Suprapubic skin (tissue), 4 donors: ENCODE measurements around the gene SRGAP1. TPM values are rescaled to one million over a fixed set of nuclear protein-coding genes. Genes with fewer than 3 reads are reported as not detected.

Experiments used
- DNase-seq, 2 donors: peaks; one replicate each; pipeline ENCODE4 v3.0.0-alpha.2; 2019; ENCODE audit warnings: low spot score in 2 of 2
- H3K27ac ChIP-seq: fragments of 200-600 bp; sonication (generic); one replicate; pipeline ENCODE4 v1.5.1; 2019
- H3K27me3 ChIP-seq: fragments of 200-600 bp; sonication (generic); one replicate; pipeline ENCODE4 v1.5.1; 2019
- H3K36me3 ChIP-seq: fragments of 200-600 bp; sonication (generic); one replicate; pipeline ENCODE4 v1.5.1; 2019
- H3K4me1 ChIP-seq: fragments of 200-600 bp; sonication (generic); one replicate; pipeline ENCODE4 v1.5.1; 2019
- H3K4me3 ChIP-seq: fragments of 200-600 bp; sonication (generic); one replicate; pipeline ENCODE4 v1.5.1; 2019; ENCODE audit warnings: mild to moderate bottlenecking
- H3K9me3 ChIP-seq: fragments of 200-600 bp; sonication (generic); one replicate; pipeline ENCODE4 v1.5.1; 2019
- EP300 ChIP-seq: sonication (generic); formaldehyde crosslinking; IDR thresholded peaks from one replicate; pipeline ENCODE4 v1.6.1; 2017; ENCODE audit warnings: antibody characterized with exemption
- POLR2A ChIP-seq, 2 donors: fragments of 450-650 bp; IDR thresholded peaks; one replicate each; pipeline ENCODE4 v1.6.1; 2017; ENCODE audit warnings: antibody characterized with exemption in 2 of 2, mild to moderate bottlenecking in 2 of 2, moderate library complexity in 2 of 2
- POLR2AphosphoS5 ChIP-seq, 3 donors: sonication (generic); formaldehyde crosslinking; IDR thresholded peaks; one replicate each; pipeline ENCODE4 v1.6.1; 2017; ENCODE audit warnings: antibody characterized with exemption in 3 of 3
- WGBS: methylation state at CpG from one replicate; pipeline ENCODE4 v1.1.5; 2018; 5-methylcytosine and 5-hydroxymethylcytosine counted together
- total RNA-seq, 4 donors: library from RNA; depleted of rRNA; stranded (reverse); fragments of >200 nt; gene quantifications; one replicate each; pipeline ENCODE4 v1.1.0, GENCODE V29; 2016
- TF ChIP-seq, protein P1 (sequence below), 2 donors: fragments of 200-600 bp in 1 of 2; fragments of 450-650 bp in 1 of 2; sonication (generic) in 1 of 2; IDR thresholded peaks; one replicate each; pipeline ENCODE4 v1.5.1; 2016 to 2019; ENCODE audit warnings: antibody characterized with exemption in 2 of 2, mild to moderate bottlenecking in 1 of 2, moderate library complexity in 1 of 2

The SRGAP1 gene
- total RNA-seq, 4 donors from 2014 or later, result 8.4 to 10.9 (median 9.8) TPM

DNA sequence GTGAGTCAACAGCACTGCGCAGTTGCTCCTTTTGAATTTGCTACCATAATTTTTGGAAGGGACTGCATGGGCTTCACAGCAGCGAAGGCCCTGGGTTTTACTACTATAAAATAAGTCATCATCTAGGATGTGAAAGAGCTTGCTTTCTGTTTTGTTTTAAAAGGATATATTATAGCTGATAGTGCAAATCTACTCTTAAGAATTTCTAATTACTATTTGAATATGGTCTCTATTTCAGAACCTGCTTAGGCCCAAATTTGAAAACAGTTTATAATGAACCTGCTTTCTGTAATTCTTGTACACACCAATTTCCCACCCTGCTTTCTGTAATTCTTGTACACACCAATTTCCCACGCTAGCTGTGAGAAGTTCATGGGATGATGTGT is 73.0 kb downstream of the SRGAP1 start:
- TF ChIP-seq POLR2A (IDR thresholded peaks at IDR 0.05) (no peak), POLR2AphosphoS5 (IDR thresholded peaks at IDR 0.05) (no peak), EP300 (no peak)
- TF ChIP-seq, protein P1, sequence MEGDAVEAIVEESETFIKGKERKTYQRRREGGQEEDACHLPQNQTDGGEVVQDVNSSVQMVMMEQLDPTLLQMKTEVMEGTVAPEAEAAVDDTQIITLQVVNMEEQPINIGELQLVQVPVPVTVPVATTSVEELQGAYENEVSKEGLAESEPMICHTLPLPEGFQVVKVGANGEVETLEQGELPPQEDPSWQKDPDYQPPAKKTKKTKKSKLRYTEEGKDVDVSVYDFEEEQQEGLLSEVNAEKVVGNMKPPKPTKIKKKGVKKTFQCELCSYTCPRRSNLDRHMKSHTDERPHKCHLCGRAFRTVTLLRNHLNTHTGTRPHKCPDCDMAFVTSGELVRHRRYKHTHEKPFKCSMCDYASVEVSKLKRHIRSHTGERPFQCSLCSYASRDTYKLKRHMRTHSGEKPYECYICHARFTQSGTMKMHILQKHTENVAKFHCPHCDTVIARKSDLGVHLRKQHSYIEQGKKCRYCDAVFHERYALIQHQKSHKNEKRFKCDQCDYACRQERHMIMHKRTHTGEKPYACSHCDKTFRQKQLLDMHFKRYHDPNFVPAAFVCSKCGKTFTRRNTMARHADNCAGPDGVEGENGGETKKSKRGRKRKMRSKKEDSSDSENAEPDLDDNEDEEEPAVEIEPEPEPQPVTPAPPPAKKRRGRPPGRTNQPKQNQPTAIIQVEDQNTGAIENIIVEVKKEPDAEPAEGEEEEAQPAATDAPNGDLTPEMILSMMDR (IDR thresholded peaks at IDR 0.05), result no peak
- H3K4me3 ChIP-seq, result no peak overlapping the region
- no peaks in the 10 kb centered on the region for H3K9me3 ChIP-seq
- H3K27me3 ChIP-seq, result no peaks in the 10 kb centered on the region
- DNase-seq, result no peak
- 95% methylated on average over 3 of the region's 3 CpGs for WGBS
- H3K27ac ChIP-seq, result peak overlapping the region; percentile 74
- no peaks in the 10 kb centered on the region for H3K36me3 ChIP-seq
- peaks cover 39% of the 10 kb centered on the region for H3K4me1 ChIP-seq

DNA sequence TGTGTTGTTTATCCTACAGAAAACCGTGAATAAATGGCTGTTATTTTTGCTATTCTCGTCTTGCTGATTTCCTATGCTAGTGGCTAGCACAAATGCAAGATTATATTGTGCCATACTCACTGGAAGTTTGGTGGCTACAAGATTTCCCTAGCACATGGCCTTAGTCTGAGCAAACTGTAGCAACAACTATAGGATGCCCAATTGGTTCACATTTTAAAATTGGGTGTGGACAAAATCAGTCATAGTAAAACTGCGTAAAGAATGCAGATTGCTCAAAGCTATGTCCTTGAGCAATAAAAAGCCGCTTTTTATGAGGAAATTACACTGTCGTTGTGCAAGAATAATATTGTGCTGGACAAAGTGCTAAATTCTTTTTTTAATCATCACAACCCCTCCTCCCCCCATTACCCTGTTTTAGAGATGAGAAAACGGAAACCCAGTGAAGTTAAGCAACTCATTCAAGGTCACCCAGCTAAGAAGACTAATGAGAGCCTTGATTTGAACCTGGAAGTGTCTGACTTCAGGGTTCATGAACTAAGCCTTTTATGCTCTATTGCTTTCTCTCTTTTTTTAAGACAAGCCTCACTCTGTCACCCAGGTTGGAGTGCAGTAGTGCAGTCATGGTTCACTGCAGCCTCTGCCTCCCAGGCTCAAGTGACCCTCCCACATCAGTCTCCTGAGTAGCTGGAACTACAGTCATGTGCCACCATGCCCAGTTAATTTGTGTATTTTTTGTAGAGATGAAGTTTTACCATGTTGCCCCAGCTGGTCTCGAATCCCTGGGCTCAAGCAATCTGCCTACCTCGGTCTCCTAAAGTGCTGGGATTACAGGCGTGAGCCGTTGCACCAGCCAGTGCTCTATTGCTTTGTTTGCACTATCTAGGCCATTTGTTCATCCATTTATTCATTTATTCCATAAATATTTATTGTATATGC is 73.6 kb downstream of the SRGAP1 start:
- DNase-seq, result no peak

DNA sequence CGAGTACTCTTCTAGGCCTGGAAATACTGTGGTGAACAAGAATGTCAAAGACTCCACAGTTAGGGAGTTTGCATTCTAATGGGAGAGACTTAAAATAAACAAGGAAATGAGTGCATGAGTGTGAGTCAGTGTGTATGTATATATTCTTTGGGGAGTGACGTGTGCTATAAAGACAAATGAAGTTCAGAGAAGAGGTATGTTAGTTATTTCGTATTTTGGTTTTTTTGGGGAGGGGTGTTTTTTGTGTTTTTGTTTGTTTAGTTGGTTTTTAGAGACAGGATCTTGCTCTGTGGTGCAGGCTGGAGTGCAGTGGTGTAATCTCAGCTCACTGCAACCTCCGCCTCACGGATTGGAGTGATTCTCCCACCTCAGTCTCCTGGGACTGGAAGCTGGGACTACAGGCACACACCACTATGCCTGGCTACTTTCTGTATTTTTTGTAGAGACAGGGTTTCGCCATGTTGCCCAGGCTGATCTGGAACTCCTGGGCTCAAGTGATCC is 74.3 kb downstream of the SRGAP1 start:
- H3K4me3 ChIP-seq, result no peak overlapping the region
- no peak for DNase-seq
- WGBS, result 91% methylated on average over 6 of the region's 6 CpGs
- peak overlapping the region; percentile 74 for H3K27ac ChIP-seq
- peaks cover 39% of the 10 kb centered on the region for H3K4me1 ChIP-seq
- no peaks in the 10 kb centered on the region for H3K9me3 ChIP-seq
- no peaks in the 10 kb centered on the region for H3K36me3 ChIP-seq
- TF ChIP-seq POLR2A (IDR thresholded peaks at IDR 0.05), result no peak
- no peak for TF ChIP-seq EP300
- no peak for TF ChIP-seq POLR2AphosphoS5 (IDR thresholded peaks at IDR 0.05)
- TF ChIP-seq, protein P1 (IDR thresholded peaks at IDR 0.05), result no peak
- H3K27me3 ChIP-seq, result no peaks in the 10 kb centered on the region

More for the DNA sequence above, 73.6 kb downstream of the SRGAP1 start:
- Histone ChIP-seq H3K4me3 (no peak overlapping the region), H3K4me1 (peaks cover 39% of the 10 kb centered on the region), H3K9me3 (no peaks in the 10 kb centered on the region), H3K27me3 (no peaks in the 10 kb centered on the region), H3K27ac (peak overlapping the region; percentile 74), H3K36me3 (no peaks in the 10 kb centered on the region)
- 64% methylated on average over 10 of the region's 10 CpGs for WGBS
- TF ChIP-seq POLR2AphosphoS5 (IDR thresholded peaks at IDR 0.05), result peak; percentile 76 to 92 (median 82)
- TF ChIP-seq EP300, result no peak
- no peak for TF ChIP-seq POLR2A (IDR thresholded peaks at IDR 0.05)
- TF ChIP-seq, protein P1 (IDR thresholded peaks at IDR 0.05), result no peak

DNA sequence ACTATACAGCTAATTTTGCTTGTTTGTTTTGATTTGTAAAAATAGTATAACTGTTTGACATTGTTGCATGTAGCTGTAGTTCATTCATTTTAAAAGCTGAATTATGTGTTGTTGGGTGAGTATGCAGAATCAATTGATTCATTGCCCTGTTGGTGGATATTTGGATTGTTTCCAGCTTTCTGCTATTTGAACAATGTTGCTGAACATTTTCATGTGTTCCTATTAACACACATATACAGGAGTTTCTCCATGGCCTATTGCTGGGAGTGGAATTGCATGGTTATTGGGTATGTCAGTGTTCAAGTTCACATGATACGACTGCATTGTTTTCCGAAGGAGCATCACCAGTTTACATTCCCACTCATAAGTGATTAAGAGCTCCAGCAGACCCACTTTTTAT is 75.3 kb downstream of the SRGAP1 start:
- Histone ChIP-seq H3K4me1 (peaks cover 39% of the 10 kb centered on the region), H3K27me3 (no peaks in the 10 kb centered on the region), H3K36me3 (no peaks in the 10 kb centered on the region), H3K27ac (no peak overlapping the region), H3K9me3 (no peaks in the 10 kb centered on the region), H3K4me3 (no peak overlapping the region)
- TF ChIP-seq POLR2A (IDR thresholded peaks at IDR 0.05), result no peak
- TF ChIP-seq POLR2AphosphoS5 (IDR thresholded peaks at IDR 0.05), result no peak
- no peak for TF ChIP-seq EP300
- no peak for DNase-seq
- 94% methylated on average over 2 of the region's 2 CpGs for WGBS

DNA sequence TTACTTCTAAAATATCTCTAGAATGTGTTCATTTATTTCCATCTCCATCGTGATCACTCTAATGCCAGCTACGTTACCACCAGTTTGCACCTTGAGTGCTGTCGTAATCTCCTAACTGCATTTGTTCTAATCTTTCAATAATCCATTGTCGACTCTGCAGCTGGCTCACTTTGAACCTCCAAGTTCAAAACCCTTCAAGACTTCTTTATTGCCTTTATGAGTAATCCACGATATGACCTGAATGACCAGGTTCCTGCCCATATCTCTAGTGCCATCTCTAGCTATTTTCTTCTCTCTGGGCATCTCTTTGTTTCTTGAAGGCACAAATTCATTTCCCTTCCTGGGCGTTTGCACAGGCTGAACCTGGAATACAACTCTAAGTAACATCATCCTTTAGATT is 76.7 kb downstream of the SRGAP1 start:
- no peaks in the 10 kb centered on the region for H3K36me3 ChIP-seq
- H3K27me3 ChIP-seq, result no peaks in the 10 kb centered on the region
- no peaks in the 10 kb centered on the region for H3K9me3 ChIP-seq
- no peak for DNase-seq
- WGBS, result 92% methylated on average over 6 of the region's 6 CpGs
- H3K27ac ChIP-seq, result no peak overlapping the region
- peaks cover 31% of the 10 kb centered on the region for H3K4me1 ChIP-seq
- no peak overlapping the region for H3K4me3 ChIP-seq
- no peak for TF ChIP-seq POLR2A (IDR thresholded peaks at IDR 0.05)
- TF ChIP-seq, protein P1 (IDR thresholded peaks at IDR 0.05), result no peak
- TF ChIP-seq POLR2AphosphoS5 (IDR thresholded peaks at IDR 0.05), result no peak
- no peak for TF ChIP-seq EP300
